ENCODE data around the gene ARHGAP1. TPM values are rescaled to one million over a fixed set of nuclear protein-coding genes. Genes with fewer than 3 reads are reported as not detected.

ARHGAP1 gene
- total and polyA plus RNA-seq, 2 of the 13 experiments (the other 11 are each of a cell fraction or from before 2014, with no cell fraction given): 18.6 to 30.3 TPM

DNA sequence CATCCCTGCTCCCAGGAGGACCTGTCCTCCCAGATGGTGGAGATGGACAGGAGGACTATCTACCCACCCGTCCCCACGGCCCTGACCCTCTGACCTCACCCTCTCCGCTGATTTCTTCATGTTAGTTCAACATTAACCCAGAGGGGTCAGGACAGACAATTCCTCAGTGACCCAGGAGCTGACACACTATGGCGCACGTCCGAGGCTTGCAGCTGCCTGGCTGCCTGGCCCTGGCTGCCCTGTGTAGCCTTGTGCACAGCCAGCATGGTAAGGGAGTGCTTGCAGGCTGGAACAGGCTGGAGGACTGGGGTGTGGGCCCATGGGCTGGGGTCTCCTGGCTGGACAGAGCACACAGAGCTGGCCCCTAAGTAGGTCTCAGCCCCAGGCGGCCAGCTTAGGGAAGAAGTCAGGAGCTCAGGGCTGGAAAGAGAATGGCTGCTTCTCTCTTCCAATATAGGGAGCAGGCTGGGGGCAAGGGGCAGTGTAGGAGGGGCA, 18.7 kb upstream of the ARHGAP1 start, which contains the start of gene F2 (continued):
- TF ChIP-seq ZFP1 (CRISPR knock-in tag; IDR thresholded peaks at IDR 0.05) (peak; percentile 85; the same call in 1 of the 2 replicates), ZNF781 (CRISPR knock-in tag; IDR thresholded peaks at IDR 0.05; ENCODE audit: borderline replicate concordance, not compliant biosample characterization) (no peak), MEF2D (CRISPR knock-in tag; IDR thresholded peaks at IDR 0.05) (peak; percentile 65; the same call in 1 of the 2 replicates), ZNF256 (CRISPR knock-in tag; conservative IDR thresholded peaks at IDR 0.05) (0 out of 2 replicates have a peak, but pooled peaks have one; percentile 69), SALL1 (CRISPR knock-in tag; IDR thresholded peaks at IDR 0.05) (peak; percentile 93), SMARCE1 (IDR thresholded peaks at IDR 0.05; ENCODE audit: borderline replicate concordance) (no peak), ZNF230 (CRISPR knock-in tag; IDR thresholded peaks at IDR 0.05) (peak; percentile 89; the same call in 1 of the 2 replicates), ZSCAN29 (CRISPR knock-in tag; conservative IDR thresholded peaks at IDR 0.05) (no peak), NAIF1 (CRISPR knock-in tag; IDR thresholded peaks at IDR 0.05; ENCODE audit: borderline replicate concordance) (no peak), FOXJ3 (CRISPR knock-in tag; IDR thresholded peaks at IDR 0.05; ENCODE audit: borderline replicate concordance) (peak; percentile 29; the same call in 1 of the 2 replicates), CBX2 (IDR thresholded peaks at IDR 0.05; ENCODE audit: low read depth, low read length) (no peak), CBX2 (CRISPR knock-in tag; IDR thresholded peaks at IDR 0.05; ENCODE audit: low read depth) (no peak), KDM2A (CRISPR knock-in tag; IDR thresholded peaks at IDR 0.05; ENCODE audit: borderline replicate concordance, low read depth) (peak; percentile 52), ZNF556 (CRISPR knock-in tag; IDR thresholded peaks at IDR 0.05; ENCODE audit: borderline replicate concordance) (no peak), CENPT (CRISPR knock-in tag; IDR thresholded peaks at IDR 0.05; ENCODE audit: low read depth) (peak; percentile 90), ZNF335 (CRISPR knock-in tag; IDR thresholded peaks at IDR 0.05) (no peak; the same call in 1 of the 2 replicates), DNMT3B (CRISPR knock-in tag; conservative IDR thresholded peaks at IDR 0.05) (no peak), ZNF331 (CRISPR knock-in tag; IDR thresholded peaks at IDR 0.05) (peak; percentile 91), PRPF4 (IDR thresholded peaks at IDR 0.05; ENCODE audit: low read depth, low read length, poor library complexity, severe bottlenecking) (no peak)
- TF ChIP-seq, protein P1, sequence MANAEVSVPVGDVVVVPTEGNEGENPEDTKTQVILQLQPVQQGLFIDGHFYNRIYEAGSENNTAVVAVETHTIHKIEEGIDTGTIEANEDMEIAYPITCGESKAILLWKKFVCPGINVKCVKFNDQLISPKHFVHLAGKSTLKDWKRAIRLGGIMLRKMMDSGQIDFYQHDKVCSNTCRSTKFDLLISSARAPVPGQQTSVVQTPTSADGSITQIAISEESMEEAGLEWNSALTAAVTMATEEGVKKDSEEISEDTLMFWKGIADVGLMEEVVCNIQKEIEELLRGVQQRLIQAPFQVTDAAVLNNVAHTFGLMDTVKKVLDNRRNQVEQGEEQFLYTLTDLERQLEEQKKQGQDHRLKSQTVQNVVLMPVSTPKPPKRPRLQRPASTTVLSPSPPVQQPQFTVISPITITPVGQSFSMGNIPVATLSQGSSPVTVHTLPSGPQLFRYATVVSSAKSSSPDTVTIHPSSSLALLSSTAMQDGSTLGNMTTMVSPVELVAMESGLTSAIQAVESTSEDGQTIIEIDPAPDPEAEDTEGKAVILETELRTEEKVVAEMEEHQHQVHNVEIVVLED (CRISPR knock-in tag; IDR thresholded peaks at IDR 0.05; ENCODE audit: borderline replicate concordance): no peak
- TF ChIP-seq, protein P2, sequence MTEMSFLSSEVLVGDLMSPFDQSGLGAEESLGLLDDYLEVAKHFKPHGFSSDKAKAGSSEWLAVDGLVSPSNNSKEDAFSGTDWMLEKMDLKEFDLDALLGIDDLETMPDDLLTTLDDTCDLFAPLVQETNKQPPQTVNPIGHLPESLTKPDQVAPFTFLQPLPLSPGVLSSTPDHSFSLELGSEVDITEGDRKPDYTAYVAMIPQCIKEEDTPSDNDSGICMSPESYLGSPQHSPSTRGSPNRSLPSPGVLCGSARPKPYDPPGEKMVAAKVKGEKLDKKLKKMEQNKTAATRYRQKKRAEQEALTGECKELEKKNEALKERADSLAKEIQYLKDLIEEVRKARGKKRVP (CRISPR knock-in tag; IDR thresholded peaks at IDR 0.05): peak in 1 of 2 experiments; percentile 87; a peak in 2 of 4 replicates
- TF ChIP-seq, protein P3, sequence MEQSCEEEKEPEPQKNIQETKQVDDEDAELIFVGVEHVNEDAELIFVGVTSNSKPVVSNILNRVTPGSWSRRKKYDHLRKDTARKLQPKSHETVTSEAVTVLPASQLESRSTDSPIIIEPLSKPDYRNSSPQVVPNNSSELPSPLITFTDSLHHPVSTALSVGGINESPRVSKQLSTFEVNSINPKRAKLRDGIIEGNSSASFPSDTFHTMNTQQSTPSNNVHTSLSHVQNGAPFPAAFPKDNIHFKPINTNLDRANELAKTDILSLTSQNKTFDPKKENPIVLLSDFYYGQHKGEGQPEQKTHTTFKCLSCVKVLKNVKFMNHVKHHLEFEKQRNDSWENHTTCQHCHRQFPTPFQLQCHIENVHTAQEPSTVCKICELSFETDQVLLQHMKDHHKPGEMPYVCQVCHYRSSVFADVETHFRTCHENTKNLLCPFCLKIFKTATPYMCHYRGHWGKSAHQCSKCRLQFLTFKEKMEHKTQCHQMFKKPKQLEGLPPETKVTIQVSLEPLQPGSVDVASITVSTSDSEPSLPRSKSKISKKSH (CRISPR knock-in tag; IDR thresholded peaks at IDR 0.05; ENCODE audit: borderline replicate concordance): peak; percentile 21; the same call in 1 of the 2 replicates
- TF ChIP-seq, protein P4, sequence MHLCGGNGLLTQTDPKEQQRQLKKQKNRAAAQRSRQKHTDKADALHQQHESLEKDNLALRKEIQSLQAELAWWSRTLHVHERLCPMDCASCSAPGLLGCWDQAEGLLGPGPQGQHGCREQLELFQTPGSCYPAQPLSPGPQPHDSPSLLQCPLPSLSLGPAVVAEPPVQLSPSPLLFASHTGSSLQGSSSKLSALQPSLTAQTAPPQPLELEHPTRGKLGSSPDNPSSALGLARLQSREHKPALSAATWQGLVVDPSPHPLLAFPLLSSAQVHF (CRISPR knock-in tag; IDR thresholded peaks at IDR 0.05): no peak; the same call in 1 of the 2 replicates
- TF ChIP-seq, protein P5, sequence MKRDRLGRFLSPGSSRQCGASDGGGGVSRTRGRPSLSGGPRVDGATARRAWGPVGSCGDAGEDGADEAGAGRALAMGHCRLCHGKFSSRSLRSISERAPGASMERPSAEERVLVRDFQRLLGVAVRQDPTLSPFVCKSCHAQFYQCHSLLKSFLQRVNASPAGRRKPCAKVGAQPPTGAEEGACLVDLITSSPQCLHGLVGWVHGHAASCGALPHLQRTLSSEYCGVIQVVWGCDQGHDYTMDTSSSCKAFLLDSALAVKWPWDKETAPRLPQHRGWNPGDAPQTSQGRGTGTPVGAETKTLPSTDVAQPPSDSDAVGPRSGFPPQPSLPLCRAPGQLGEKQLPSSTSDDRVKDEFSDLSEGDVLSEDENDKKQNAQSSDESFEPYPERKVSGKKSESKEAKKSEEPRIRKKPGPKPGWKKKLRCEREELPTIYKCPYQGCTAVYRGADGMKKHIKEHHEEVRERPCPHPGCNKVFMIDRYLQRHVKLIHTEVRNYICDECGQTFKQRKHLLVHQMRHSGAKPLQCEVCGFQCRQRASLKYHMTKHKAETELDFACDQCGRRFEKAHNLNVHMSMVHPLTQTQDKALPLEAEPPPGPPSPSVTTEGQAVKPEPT (CRISPR knock-in tag; IDR thresholded peaks at IDR 0.05; ENCODE audit: low read depth): no peak

Data from HepG2 (cell line).